Posterior cingulate gyrus (tissue), 11 donors: ENCODE measurements around the gene SYN1.
A peak's percentile ranks its signal among the peaks of the same experiment; 100 is the strongest.
"Not testable (repeated sequence)": the region's sequence is repeated elsewhere in the genome, so short reads cannot be mapped to it uniquely, and the experiment has no call there.

Source experiments
- DNase-seq, 10 donors: peaks; one replicate each; pipeline versions ENCODE4 v3.0.0 to v3.0.0-alpha.2; 2020 to 2021; ENCODE audit warnings: mixed read lengths in 3 of 10
- intact Hi-C: fragments of 100-400 bp; cut with DNase I; formaldehyde crosslinking; loops from one replicate; pipeline ENCODE4 v1.15.1; 2023

SYN1 gene

DNA sequence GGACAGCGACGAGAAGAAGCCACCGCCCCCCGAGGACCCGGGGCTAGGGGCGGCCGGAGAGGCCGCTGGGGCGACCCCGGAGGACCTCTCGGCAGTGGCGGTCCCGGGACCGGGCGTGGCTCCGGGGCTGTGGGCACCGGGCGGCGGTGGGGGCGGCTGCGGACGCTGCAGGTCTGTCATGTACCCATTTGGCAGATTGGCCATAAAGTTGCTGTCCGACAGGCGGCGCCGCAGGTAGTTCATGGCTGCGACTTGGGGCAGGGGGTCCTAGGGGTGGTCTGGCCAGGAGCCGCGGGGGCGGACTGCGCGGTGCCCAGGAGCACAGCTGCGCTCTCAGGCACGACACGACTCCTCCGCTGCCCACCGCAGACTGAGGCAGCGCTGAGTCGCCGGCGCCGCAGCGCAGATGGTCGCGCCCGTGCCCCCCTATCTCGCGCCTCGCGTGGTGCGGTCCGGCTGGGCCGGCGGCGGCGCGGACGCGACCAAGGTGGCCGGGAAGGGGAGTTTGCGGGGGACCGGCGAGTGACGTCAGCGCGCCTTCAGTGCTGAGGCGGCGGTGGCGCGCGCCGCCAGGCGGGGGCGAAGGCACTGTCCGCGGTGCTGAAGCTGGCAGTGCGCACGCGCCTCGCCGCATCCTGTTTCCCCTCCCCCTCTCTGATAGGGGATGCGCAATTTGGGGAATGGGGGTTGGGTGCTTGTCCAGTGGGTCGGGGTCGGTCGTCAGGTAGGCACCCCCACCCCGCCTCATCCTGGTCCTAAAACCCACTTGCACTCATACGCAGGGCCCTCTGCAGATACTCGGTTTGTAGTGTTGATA, at the start of gene SYN1:
Gene SYN1 (minus strand): TSS at position 372 of the 817 bp plus-strand sequence. CDS start 129 bp downstream, at position 243.
- peak; percentile 67 to 97 (median 78) for DNase-seq
- intact Hi-C loops, result no loop called here

DNA sequence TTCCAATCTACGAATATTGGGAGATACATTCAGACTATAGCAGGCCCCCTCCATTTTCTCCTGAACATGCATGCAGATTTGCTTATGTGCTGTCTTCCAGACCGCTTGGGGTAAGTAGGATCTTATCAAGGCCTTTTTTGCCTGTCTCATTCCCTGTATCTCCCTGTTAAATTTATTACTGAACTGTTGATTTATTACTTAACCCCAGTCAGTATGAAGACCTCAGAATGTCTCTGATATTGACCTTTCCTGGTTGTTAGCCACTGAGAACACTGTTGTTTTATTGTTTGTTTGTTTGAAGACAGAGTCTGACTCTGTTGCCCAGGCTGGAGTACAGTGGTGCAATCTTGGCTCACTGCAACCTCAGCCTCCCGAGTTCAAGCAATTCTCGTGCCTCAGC, 46.1 kb upstream of the SYN1 start:
- DNase-seq, intact Hi-C loops: not testable (repeated sequence)

DNA sequence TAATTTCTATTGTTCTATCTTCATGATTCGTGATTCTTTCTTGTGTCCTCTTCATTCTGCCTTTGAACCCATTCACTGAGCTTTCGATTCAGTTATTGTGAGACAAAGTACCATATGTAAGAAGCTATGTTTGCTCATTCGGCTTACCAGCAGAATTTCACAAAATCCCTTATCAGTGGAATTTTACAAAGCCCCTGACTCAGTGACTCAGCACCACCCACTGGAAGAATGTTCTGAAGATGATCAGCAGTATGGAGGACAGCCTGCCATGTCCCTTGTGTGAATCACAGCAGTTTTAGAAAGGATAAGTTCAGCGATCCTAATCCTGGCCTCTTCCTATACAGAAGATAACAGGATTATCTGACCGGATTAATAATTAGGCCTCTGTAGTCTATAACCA, 45.1 kb upstream of the SYN1 start:
- intact Hi-C loops, result no loop called here
- no peak for DNase-seq

DNA sequence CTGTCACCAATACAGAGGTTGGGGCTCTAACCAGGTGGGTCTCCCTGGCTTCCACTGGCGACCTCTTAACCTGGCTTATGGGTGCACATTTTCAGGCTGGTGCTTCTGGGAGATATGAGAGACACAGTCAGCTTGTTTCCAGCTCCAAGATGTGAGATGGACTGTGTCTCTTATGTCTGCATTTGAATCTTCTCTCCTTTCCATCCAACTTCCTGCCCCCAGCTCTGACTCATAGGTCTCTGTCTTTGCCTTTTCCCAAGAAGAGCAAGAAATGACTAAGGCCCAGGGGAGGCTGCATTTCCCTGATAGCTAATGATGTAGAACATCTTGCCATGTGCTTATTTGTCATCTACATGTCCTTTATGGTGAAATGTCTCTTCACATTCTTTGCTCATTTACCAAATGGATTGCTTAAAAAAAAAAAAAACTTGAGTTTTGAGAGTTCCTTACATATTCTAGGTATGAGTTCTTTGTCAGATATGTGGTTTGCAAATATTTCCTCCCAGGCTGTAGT, 42.5 kb upstream of the SYN1 start:
- no peak for DNase-seq

DNA sequence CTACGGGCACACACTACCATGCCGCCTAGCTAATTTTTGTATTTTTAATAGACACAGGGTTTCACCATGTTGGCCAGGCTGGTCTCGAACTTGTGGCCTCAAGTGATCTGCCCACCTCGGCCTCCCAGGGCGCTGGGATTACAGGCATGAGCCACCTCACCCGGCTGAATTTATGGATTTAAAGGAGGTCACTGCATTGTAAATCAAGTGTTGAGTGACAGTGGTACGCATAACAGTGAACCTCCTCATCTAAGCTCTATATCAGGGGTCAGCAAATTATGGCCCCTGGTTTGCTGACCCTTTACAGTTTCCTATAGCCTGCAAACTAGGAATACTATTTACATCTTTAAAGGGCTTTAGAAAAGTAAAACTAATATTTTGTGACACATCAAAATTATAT, 41.9 kb upstream of the SYN1 start:
- intact Hi-C loops, result no loop called here
- DNase-seq, result no peak

More for the DNA sequence above, 42.5 kb upstream of the SYN1 start:
- intact Hi-C loops, result no loop called here

DNA sequence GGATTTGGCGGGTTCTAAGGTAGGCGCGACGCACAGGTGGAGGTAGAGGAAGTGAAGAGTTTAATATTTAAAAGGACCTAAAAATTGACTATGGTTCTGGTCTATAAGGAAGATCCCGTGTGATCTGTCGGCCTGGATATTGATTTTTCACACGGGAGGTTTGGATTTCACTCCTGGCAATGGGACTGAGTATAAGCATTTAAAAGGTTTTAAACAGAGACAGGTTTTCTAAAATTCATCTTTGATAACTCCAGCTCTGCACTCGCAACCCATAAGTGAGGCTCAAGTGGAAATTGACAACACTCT, 39.7 kb upstream of the SYN1 start:
- DNase-seq, result no peak
- intact Hi-C loops, result loop anchor here (10.0 kb wide), 1 partner anchor 365 kb away; no protein-coding TSS in a partner anchor

DNA sequence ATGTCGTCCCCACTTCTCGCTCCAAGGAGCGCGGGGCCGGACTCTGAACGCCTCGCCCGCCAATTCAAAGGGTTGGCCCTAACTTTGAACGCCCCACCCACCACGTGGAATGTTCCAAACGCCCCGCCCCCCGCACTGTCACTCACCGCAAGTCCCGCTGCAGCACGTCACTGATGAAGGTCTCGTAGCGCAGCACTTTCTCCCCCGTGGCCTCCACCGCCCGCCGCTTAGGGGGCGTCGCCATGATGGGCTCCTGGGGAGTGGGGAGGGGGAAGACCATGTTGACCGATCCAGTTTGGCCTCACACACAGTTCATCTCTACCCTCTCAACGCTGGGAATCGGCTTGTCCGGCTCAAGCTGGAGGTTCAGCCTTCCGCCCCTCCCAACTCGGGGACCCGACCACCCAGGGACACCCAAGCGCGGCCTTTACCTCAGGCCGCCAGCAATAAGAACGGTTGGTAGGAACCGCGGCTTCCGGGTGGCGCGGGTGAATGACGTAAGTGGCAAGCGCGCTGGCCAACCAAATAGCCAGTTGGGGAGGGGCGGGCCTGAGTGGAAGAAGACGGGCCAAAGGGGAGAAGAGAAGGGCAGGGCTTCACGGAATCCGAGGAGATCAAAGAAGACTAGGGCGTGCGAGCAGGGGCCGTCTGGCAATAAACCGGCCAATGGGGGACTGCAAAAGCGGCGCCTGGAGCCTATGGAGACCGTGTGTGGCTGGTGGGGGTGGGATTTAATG, 39.2 kb upstream of the SYN1 start, which contains the start of gene UXT:
Gene UXT (minus strand): TSS at position 497 of the 737 bp plus-strand sequence. CDS start 253 bp downstream, at position 244.
- peak; percentile 81 to 98 (median 86) for DNase-seq
- intact Hi-C loops, result loop anchor here (10.0 kb wide), 1 partner anchor 366 kb away; no protein-coding TSS in a partner anchor

DNA sequence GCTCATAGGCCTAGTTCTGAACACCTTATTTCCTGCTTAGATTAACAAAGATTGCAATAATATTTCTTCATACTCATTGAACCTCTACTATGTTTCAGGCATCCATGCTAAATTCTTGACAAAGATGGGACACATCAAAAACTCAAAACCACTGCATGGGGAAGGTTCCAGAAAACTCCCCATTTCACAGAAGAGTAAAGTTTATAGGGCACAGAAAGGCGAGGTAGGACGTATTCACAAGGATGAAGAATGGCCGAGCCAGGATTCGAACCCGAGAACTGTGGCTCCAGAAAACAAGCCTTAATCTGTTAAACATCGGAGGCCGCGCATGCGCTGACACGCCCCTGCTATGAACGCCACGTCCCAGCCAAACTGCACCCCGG, 38.6 kb upstream of the SYN1 start:
- intact Hi-C loops, result loop anchor here (10.0 kb wide), 1 partner anchor 367 kb away; no protein-coding TSS in a partner anchor
- peak in 1 of 10 donors; percentile 95 for DNase-seq

DNA sequence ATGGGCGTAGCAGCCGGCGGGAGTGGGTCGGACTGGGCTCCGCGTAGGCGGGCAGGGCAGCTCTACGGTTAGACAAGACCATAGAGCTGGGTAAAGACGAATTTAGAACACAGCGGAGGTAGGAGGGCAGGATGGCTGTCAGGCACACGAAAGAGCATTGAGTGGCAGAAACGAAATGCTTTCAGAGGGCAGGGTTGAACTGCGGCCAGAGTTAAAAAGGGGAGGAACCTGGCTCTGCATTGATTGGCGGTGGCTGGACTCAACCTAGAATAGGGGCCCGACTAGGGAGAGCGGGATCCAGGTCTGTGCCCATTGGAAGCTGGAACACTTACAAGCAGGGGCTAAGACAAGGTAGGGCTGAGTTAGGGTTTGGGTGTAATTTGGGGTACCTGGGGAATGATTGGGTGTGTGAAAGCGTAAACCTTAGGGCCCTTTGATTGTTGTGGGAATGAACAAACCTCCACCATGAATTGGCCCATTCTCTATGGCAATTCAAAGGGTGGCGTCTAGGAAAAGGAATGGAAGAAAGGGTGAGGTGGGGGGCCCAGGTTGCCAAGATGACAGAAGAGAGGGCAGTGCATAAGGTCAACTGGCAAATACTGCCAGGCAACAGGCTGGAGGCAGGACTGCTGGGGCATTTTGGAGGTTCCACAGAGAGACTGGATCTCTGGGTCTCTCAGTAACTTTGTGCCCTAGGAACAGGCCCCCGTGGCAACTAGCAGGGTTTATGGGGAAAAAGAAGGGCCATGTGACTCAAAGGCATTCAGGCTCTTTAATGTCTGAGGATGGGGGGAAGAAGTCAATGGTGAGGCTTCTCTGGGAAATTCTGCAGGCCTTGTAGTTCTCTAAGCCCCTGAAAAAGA, 31.6 kb upstream of the SYN1 start:
- DNase-seq, result no peak
- intact Hi-C loops, result loop anchor here (10.0 kb wide), 1 partner anchor 374 kb away; no protein-coding TSS in a partner anchor

DNA sequence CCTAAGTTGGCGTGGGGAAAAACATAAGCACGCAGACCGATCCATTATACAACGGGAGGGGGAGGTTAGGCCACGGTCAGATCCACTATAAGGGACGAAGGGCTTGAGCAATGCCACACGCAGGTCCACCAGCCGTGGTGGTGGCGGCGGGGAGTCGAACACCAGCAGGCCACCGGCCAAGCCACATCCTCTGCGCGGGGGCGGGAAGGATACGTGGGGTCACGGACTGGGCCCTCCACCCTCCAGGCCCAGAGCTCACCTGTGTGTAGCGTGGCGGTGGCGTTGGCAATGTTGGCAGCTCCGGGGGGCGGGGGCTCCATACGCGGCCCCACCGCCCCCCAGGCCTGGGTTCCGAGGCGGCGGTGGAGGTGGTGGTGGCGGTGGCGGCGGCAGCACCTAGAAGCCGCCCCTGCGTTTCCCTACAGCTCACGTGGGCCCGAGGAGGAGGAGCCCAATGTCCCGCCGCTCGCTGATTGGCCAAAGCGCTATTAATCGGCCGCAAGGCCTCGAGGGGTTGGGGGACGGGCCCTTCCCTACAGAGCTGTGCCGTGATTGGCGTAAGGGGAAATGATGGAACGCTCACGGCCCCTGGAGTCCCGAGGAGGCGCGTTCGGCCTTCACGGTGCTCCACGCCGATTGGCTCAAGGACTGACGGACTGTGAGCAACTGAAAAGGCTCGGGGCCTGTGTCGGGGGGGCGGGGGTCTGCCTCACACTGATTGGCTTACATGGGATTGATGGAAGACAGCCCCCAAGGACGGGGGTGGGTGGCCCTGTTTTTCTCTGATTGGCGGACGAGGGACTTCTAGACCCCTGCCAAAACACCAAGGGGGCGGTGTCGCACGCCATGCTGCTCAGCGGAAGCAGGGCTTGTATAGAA, 30.7 kb upstream of the SYN1 start, which contains the start of gene ELK1:
Gene ELK1 (minus strand): TSS at position 400 of the 879 bp plus-strand sequence. CDS start 9,122 bp downstream, outside the sequence.
- peak; percentile 90 to 99 (median 94) for DNase-seq
- intact Hi-C loops, result loop anchor here (10.0 kb wide), 1 partner anchor 374 kb away; no protein-coding TSS in a partner anchor

DNA sequence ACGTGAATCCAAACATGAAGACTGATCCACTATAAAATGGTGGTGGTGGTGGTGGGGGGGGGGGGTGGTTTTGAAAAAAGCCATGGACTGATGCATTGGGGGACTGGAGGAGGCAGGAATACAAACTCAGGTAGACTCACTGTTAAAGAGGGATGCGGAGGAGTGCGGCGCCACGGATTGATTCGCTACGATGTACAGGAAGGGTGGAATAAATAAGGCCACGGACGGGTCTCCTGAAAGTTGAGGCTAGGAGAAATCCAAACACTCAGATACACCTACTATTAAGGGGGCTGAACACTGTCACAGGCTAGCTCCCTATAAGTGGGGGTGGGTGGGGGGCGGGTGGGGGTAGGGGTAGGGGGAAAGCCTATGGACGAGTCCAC, 30.1 kb upstream of the SYN1 start:
- no peak for DNase-seq
- intact Hi-C loops, result loop anchor here (10.0 kb wide), 1 partner anchor 375 kb away; no protein-coding TSS in a partner anchor

DNA sequence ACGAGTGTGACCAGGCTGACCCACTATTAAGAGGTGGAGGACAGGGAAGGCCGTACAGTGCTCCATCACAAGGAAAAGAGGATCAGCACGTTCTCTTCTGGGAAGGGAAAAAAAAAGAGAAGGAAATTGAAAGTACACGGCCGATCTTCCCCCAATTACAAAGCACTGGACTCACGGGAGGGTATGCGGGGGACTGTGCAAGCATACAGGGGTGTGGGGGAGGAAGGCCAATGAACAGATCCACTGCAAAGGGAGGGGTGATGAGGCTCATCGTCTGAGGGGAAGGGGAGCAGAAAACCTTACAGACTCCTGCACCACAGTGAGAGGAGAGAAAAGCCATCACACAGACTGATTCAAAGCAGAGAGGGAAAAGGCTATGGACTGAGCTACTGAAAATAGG, 29.6 kb upstream of the SYN1 start:
- no peak for DNase-seq
- intact Hi-C loops, result no loop called here

DNA sequence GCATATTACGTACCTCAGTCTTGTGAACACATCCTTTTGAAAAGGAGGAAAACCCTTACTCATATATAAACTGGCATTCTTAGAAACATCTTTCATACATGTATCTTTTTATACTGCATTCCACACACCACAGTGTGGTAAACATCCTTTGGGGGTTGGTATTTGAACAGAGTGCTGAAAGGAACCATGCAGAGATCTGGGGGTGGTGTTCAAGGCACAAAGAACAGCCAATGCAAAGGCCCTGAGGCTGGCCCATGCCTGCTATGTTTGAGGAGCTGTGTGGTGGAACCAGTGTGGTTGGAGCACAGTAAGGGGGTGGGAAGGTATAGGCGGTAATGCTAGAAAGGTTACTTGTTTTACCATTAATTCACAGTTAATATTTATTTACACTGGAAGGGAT, 28.7 kb upstream of the SYN1 start:
- no peak for DNase-seq
- intact Hi-C loops, result no loop called here

DNA sequence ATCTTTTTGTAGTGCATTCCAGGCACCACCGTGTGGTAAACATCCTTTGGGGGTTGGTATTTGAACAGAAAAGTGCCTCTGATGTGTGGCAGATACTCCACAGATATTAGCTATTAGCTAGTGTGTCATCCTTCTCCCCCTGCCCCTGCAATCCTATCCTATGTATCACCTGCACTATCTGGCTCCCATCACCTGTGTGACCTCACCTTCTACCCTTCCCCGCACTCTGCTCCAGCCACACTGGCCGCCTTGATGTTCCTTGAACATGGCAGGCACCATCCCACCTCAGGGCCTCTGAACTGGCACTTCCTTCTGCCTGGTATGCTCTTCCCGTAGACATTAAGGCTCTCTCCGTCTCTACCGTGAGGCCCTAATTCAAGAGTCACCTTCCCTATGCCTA, 27.0 kb upstream of the SYN1 start:
- no peak for DNase-seq

DNA sequence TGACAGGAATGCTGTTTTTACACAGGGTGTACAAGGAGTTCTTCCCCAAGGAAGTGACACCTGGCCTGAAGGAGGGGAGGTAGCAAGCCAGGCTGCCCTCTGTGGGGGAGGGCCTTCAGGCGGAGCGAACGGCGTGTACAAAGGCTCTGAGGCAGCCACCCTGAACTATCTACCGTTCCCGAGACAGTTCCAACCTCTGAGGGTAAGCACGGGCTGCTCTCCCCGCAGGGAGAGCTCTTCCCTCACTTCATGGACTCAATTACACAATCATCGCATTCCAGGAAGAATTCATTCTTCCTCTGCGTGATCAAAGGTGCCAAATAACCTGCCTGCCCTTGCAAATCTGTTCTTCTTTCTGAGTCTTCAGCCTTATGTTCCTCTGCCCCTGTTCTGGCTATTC, 25.9 kb upstream of the SYN1 start:
- intact Hi-C loops, result no loop called here
- no peak for DNase-seq

More for the DNA sequence above, 27.0 kb upstream of the SYN1 start:
- intact Hi-C loops, result no loop called here

DNA sequence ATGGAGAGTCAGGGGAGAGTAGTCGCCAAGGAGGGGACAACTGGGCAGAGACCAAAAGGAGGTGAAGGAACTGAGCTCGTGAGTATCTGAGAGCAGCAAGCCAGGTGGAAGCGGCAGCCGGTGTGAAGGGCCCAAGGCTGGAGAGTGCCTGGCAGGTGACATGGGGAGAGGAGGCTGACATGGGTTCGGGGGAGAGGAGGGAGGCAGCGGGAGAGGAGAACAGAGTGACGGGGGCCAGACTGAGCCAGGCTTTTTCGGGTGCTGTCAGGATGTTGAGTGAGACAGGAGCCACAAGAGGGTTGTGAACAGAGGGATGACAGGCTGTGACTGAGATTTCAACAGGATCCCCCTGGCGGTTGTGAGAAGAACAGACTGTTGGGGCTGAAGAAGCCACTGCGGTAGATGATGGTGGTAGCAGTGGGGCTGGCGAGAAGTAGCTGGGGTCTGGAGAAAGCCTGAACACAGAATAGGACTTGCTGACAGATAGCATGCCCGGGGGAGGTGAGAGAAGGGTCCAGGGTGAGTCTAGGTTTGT, 25.0 kb upstream of the SYN1 start:
- peak in 3 of 10 donors; percentile 14 to 26 (median 23) for DNase-seq
- intact Hi-C loops, result loop anchor here (5.0 kb wide), 1 partner anchor 82 kb away; the partner anchor contains the start of gene ARAF

DNA sequence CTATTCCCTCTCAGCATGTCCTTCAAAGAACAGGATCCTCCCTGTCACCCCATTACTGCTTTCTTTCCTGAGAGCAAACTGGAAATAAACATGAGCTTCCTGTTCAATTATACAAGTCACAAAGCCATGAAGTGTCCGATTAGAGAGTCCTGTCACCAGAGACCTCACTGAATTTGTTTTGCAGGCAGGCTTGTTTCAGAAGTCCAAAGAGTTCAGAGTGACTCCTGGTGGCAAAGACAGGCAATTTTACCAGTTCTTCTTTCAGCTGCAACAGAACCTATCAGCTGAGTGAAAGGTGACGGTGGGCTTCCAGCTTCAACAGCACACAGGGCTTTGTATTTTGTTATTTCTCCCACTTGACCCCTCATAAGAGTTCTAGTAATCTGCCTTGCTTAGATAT, 24.3 kb upstream of the SYN1 start:
- intact Hi-C loops, result loop anchor here (5.0 kb wide), 1 partner anchor 82 kb away; the partner anchor contains the start of gene ARAF
- DNase-seq, result no peak

DNA sequence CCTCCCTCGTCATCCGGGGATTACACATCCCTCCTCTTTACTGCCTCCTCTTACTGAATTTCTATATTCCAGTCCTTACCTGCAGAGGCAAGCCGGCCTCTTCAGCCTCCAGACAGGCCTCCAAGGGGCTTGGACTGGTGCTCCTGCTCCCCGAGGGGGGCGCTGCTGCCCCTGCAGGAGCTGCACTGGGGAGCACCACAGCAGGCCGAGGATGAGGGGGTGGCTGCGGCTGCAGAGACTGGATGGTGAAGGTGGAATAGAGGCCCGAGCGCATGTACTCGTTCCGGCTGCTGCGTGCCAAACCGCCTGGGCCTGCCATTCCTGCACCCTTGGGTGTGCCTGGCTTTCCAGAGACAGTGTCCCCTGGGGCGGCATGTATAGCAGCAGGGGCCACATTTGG, 19.2 kb upstream of the SYN1 start:
- intact Hi-C loops, result no loop called here
- no peak for DNase-seq
